GM21786 (cell line): ENCODE measurements around the gene RANBP3L.
"Not testable (repeated sequence)": the region's sequence is repeated elsewhere in the genome, so short reads cannot be mapped to it uniquely, and the experiment has no call there.

Experiments
- ATAC-seq: cut with Tn5 transposase; IDR thresholded peaks from one replicate; pipeline ENCODE4 v1.9.1; 2021; ENCODE audit not compliant: unreplicated experiment

Gene RANBP3L

GRCh38 chr5:36214436-36214835, 87.3 kb downstream of the RANBP3L start:
- ATAC-seq, result no peak

- ATAC-seq, result no peak
These were observed 92.0 kb downstream of the RANBP3L start for GRCh38 chr5:36209664-36210063.

GRCh38 chr5:36208786-36209185, 92.9 kb downstream of the RANBP3L start:
- ATAC-seq, result no peak

- ATAC-seq, result no peak
These were observed 94.8 kb downstream of the RANBP3L start for GRCh38 chr5:36206913-36207312.

GRCh38 chr5:36205329-36205728, 96.4 kb downstream of the RANBP3L start:
- ATAC-seq, result no peak

- no peak for ATAC-seq
These were observed 99.2 kb downstream of the RANBP3L start for GRCh38 chr5:36202521-36202961.

GRCh38 chr5:36200513-36200912, 101.2 kb downstream of the RANBP3L start:
- no peak for ATAC-seq

- no peak for ATAC-seq
These were observed 102.1 kb downstream of the RANBP3L start for GRCh38 chr5:36199620-36200019.

GRCh38 chr5:36198783-36199182, 102.9 kb downstream of the RANBP3L start:
- ATAC-seq, result not testable (repeated sequence)
